ENCODE measurements around the gene PKN1. TPM values are rescaled to one million over a fixed set of nuclear protein-coding genes. Genes with fewer than 3 reads are reported as not detected.

PKN1 gene
- total RNA-seq, 2 donors from 2014 or later, result 103 to 141 TPM

DNA sequence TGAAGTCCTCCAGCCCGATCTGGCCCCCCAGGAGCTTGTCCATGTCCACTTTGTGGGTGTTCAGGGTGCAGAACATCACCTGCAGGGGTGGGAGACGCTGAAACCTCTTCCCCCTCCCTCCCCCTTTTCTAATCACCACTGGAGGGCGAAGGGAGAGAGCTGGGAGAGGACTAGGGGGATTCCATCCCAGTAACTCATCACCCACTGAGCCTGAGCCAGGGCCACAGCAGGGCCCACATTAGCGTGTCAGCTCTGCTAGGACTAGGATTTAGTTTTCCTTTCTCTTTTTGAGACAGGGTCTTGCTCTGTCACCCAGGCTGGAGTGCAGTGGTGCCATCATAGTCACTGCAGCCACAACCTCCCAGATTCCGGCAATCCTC lies 47.6 kb downstream of the PKN1 start:
- Mint-ChIP-seq H3K4me1 (peaks cover 9% of the 10 kb centered on the region), H3K4me3 (no peak overlapping the region), H3K36me3 (ENCODE audit: low read depth) (peaks cover 33% of the 10 kb centered on the region), H3K9me3 (no peaks in the 10 kb centered on the region), H3K27ac (no peak overlapping the region), H3K27me3 (ENCODE audit: insufficient read depth) (no peaks in the 10 kb centered on the region)
- no peaks in the 10 kb centered on the region for H3K4me1 ChIP-seq (ENCODE audit: control insufficient read depth, insufficient read depth, low read length)
- H3K9me3 ChIP-seq (ENCODE audit: control insufficient read depth, low read length), result no peaks in the 10 kb centered on the region
- H3K9ac ChIP-seq (ENCODE audit: extremely low read depth, low read length, poor library complexity, severe bottlenecking), result no peak overlapping the region
- DNase-seq, result no peak
- no peak overlapping the region for H3K27ac ChIP-seq (ENCODE audit: low read depth, low read length)
- H3K27me3 ChIP-seq (ENCODE audit: control insufficient read depth, insufficient read depth, low read length, poor library complexity, severe bottlenecking), result no peaks in the 10 kb centered on the region
- H3K36me3 ChIP-seq (ENCODE audit: control insufficient read depth, insufficient read depth, low read length), result peaks cover 34% of the 10 kb centered on the region
- TF ChIP-seq, protein P1, sequence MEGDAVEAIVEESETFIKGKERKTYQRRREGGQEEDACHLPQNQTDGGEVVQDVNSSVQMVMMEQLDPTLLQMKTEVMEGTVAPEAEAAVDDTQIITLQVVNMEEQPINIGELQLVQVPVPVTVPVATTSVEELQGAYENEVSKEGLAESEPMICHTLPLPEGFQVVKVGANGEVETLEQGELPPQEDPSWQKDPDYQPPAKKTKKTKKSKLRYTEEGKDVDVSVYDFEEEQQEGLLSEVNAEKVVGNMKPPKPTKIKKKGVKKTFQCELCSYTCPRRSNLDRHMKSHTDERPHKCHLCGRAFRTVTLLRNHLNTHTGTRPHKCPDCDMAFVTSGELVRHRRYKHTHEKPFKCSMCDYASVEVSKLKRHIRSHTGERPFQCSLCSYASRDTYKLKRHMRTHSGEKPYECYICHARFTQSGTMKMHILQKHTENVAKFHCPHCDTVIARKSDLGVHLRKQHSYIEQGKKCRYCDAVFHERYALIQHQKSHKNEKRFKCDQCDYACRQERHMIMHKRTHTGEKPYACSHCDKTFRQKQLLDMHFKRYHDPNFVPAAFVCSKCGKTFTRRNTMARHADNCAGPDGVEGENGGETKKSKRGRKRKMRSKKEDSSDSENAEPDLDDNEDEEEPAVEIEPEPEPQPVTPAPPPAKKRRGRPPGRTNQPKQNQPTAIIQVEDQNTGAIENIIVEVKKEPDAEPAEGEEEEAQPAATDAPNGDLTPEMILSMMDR (conservative IDR thresholded peaks at IDR 0.05), result no peak
- 82 to 93% methylated on average over 3 to 5 of the region's 5 CpGs for WGBS, 2 experiments (ENCODE audit: insufficient coverage in 1 of 2, insufficient read length in 1 of 2)
- no peak overlapping the region for H3K4me3 ChIP-seq (ENCODE audit: low read length)

DNA sequence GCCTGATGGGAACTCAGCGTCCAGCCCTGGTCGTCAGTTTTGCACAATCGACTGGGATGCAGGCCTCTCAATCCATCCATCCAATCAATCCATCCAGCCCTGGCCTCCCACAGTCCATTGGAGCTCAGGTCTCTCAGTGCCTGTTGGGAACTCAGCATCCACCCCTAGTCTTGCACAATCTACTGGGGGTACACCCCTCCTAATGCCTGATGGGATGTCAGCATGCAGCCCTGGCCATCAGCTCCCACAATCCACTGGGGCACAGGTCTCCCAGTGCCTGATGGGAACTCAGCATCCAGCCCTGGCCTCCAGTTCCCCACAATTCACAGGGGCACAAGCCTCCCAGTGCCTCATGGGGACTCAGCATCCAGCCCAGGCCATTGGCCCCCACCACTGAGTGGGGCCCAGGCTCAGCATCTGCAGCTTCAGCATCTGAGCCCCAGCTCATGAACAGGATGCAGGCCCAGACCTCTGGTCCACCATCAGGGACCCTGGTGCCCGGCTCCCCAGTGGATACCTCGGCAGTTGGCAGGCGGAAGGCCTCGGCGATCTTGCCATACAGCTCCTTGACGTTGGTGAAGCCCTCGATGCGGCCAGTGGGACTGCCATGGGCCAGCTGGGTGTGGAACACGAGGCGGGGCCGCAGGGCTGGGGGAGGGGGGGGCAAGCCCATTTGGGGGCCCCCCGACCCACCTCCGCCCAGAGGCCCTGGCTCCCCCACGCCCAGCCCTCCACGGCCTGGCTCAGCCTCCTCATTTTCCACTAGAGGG lies 49.3 kb downstream of the PKN1 start:
- H3K4me1 Mint-ChIP-seq, result peaks cover 2% of the 10 kb centered on the region
- DNase-seq, result no peak
- 97 to 100% methylated on average over 5 to 17 of the region's 18 CpGs for WGBS, 2 experiments (ENCODE audit: insufficient coverage in 1 of 2, insufficient read length in 1 of 2)
- H3K9ac ChIP-seq (ENCODE audit: extremely low read depth, low read length, poor library complexity, severe bottlenecking), result no peak overlapping the region
- H3K27ac Mint-ChIP-seq, result no peak overlapping the region
- no peaks in the 10 kb centered on the region for H3K9me3 Mint-ChIP-seq
- H3K27me3 ChIP-seq (ENCODE audit: control insufficient read depth, insufficient read depth, low read length, poor library complexity, severe bottlenecking), result no peaks in the 10 kb centered on the region
- no peak overlapping the region for H3K4me3 Mint-ChIP-seq
- TF ChIP-seq, protein P1 (conservative IDR thresholded peaks at IDR 0.05), result no peak
- no peaks in the 10 kb centered on the region for H3K4me1 ChIP-seq (ENCODE audit: control insufficient read depth, insufficient read depth, low read length)
- H3K9me3 ChIP-seq (ENCODE audit: control insufficient read depth, low read length), result no peaks in the 10 kb centered on the region
- H3K36me3 ChIP-seq (ENCODE audit: control insufficient read depth, insufficient read depth, low read length), result peaks cover 41% of the 10 kb centered on the region
- H3K4me3 ChIP-seq (ENCODE audit: low read length), result no peak overlapping the region
- peaks cover 38% of the 10 kb centered on the region for H3K36me3 Mint-ChIP-seq (ENCODE audit: low read depth)
- H3K27ac ChIP-seq (ENCODE audit: low read depth, low read length), result no peak overlapping the region
- no peaks in the 10 kb centered on the region for H3K27me3 Mint-ChIP-seq (ENCODE audit: insufficient read depth)

DNA sequence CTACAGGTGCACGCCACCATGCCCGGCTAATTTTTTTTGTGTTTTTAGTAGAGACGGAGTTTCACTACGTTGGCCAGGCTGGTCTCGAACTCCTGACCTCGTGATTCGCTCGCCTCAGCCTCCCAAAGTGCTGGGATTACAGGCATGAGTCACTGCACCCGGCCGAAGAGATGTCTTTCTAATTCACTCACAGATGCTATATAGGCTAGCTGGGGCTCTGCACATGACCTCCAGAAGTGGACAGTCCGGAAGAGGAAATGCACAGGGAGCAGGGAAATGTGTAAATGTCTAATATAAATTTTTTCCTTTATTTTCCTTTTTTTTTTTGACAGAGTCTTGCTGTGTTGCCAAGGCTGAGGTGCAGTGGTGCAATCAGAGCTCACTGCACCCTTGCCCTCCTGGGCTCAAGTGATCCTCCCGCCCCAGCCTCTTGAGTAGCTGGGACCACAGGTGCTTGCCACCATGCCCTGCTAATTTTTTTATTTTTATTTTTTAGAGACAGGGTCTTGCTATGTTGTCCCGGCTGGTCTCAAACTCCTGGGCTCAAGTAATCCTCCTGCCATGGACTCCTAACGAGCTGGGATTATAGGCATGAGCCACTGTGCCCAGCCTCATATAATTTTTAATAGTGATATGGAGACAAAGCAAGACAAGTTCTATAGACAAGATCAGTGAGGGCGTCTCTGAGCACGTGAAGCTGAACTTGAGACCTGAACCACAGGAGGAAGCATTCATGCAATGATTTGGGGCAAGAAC lies 54.4 kb downstream of the PKN1 start:
- Histone ChIP-seq H3K27me3 (ENCODE audit: control insufficient read depth, insufficient read depth, low read length, poor library complexity, severe bottlenecking) (no peaks in the 10 kb centered on the region), H3K36me3 (ENCODE audit: control insufficient read depth, insufficient read depth, low read length) (peaks cover 37% of the 10 kb centered on the region), H3K4me3 (ENCODE audit: low read length) (no peak overlapping the region), H3K4me1 (ENCODE audit: control insufficient read depth, insufficient read depth, low read length) (no peaks in the 10 kb centered on the region), H3K9ac (ENCODE audit: extremely low read depth, low read length, poor library complexity, severe bottlenecking) (no peak overlapping the region), H3K9me3 (ENCODE audit: control insufficient read depth, low read length) (no peaks in the 10 kb centered on the region), H3K27ac (ENCODE audit: low read depth, low read length) (no peak overlapping the region)
- TF ChIP-seq, protein P1 (conservative IDR thresholded peaks at IDR 0.05), result no peak
- no peaks in the 10 kb centered on the region for H3K27me3 Mint-ChIP-seq (ENCODE audit: insufficient read depth)
- H3K9me3 Mint-ChIP-seq, result no peaks in the 10 kb centered on the region
- H3K4me3 Mint-ChIP-seq, result no peak overlapping the region
- 91 to 97% methylated on average over 12 to 16 of the region's 16 CpGs for WGBS, 2 experiments (ENCODE audit: insufficient coverage in 1 of 2, insufficient read length in 1 of 2)
- DNase-seq, result no peak
- H3K4me1 Mint-ChIP-seq, result peaks cover 2% of the 10 kb centered on the region
- peaks cover 50% of the 10 kb centered on the region for H3K36me3 Mint-ChIP-seq (ENCODE audit: low read depth)
- H3K27ac Mint-ChIP-seq, result no peak overlapping the region
